BLaER1 treated with 17β-estradiol and CSF1 and Interleukin-3, amounts not matched to agents 10 nM and 100 nM (cell line): ENCODE measurements around the gene NUDT10.
"Not testable (repeated sequence)": the region's sequence is repeated elsewhere in the genome, so short reads cannot be mapped to it uniquely, and the experiment has no call there.

Source experiments
- H3K27ac ChIP-seq, 11 experiments: shearing (Covaris generic); formaldehyde crosslinking; 2 replicates each; pipeline ENCODE4 v1.8.1; 2022
- H3K27me3 ChIP-seq, 11 experiments: shearing (Covaris generic); formaldehyde crosslinking; 2 replicates each; pipeline ENCODE4 v1.8.1; 2022
- H3K36me3 ChIP-seq, 11 experiments: shearing (Covaris generic); formaldehyde crosslinking; 2 replicates each; pipeline ENCODE4 v1.8.1; 2022
- H3K4me1 ChIP-seq, 10 experiments: shearing (Covaris generic); formaldehyde crosslinking; 2 replicates each; pipeline ENCODE4 v1.8.1; 2022
- H3K4me2 ChIP-seq, 11 experiments: shearing (Covaris generic); formaldehyde crosslinking; 2 replicates each; pipeline ENCODE4 v1.8.1; 2022
- H3K4me3 ChIP-seq, 10 experiments: shearing (Covaris generic); formaldehyde crosslinking; 2 replicates each; pipeline ENCODE4 v1.8.1; 2022
- H3K9ac ChIP-seq, 11 experiments: shearing (Covaris generic); formaldehyde crosslinking; 2 replicates each; pipeline ENCODE4 v1.8.1; 2022
- H3K9me3 ChIP-seq, 11 experiments: shearing (Covaris generic); formaldehyde crosslinking; replicated peaks in 1 of 11; 2 replicates each; pipeline ENCODE4 v1.8.1; 2022
- H4K20me1 ChIP-seq, 11 experiments: shearing (Covaris generic); formaldehyde crosslinking; 2 replicates each; pipeline ENCODE4 v1.8.1; 2022
- Cebpa-rat ChIP-seq, 11 experiments: shearing (Covaris generic); IDR thresholded peaks; 2 replicates each; pipeline ENCODE4 v1.8.1; 2022

Gene NUDT10

DNA sequence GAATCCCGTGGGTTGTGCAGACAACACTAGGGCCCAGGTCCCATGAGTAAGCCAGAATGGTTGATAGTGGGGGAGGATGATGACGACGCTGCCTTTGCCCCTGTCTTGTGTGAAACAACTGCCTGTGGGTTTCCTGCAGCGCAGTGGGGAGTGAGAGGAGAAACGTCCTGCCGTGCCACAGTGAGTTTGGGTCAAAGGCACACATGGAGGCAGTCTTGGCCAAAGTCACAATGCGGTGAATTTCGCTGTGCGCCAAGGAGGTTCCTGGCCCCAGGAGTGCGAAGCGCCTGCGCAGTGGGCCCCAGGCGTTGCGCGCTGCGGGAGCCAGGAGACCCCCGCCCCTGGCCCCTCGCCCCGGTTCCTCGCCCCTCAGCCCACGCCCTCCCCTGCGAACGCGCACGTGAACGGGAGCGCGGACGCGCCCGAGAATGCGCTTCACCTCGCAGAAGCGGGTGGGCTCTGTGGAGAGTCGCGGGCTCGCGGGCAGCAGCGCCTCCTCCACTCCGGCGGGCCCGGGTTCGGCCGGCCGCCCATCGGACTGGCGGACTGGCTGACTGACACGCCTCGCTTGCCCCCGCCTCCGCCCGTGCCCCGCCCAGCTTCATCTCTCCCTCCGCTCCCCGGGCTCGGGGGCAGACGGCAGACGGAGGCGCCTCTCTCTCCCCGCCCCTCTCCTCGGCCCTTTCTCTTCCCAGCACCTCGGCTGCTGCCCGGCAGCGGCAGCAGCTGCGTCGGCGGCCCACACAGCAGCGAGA is at the start of gene NUDT10:
NUDT10 (plus strand) TSS at position 635 of the 755 bp plus-strand sequence. CDS start 144 bp downstream, outside the sequence.
- no peak within 1 kb of the TSS for H3K9ac ChIP-seq
- no peaks in the 10 kb centered on the region for H3K4me1 ChIP-seq
- TF ChIP-seq Cebpa-rat (IDR thresholded peaks at IDR 0.05), result no peak
- no peaks in the 10 kb centered on the region; a peak in 1 of 22 replicates for H4K20me1 ChIP-seq
- no peaks in the 10 kb centered on the region for H3K36me3 ChIP-seq
- H3K9me3 ChIP-seq, result peaks cover 0 to 15% (median 9%) of the 10 kb centered on the region in 11 experiments; a peak in 14 of 22 replicates
- H3K4me2 ChIP-seq, result no peak within 1 kb of the TSS
- peaks cover 66 to 89% (median 76%) of the 10 kb centered on the region in 11 experiments for H3K27me3 ChIP-seq
- H3K27ac ChIP-seq, result no peak within 1 kb of the TSS
- no peak within 1 kb of the TSS for H3K4me3 ChIP-seq

DNA sequence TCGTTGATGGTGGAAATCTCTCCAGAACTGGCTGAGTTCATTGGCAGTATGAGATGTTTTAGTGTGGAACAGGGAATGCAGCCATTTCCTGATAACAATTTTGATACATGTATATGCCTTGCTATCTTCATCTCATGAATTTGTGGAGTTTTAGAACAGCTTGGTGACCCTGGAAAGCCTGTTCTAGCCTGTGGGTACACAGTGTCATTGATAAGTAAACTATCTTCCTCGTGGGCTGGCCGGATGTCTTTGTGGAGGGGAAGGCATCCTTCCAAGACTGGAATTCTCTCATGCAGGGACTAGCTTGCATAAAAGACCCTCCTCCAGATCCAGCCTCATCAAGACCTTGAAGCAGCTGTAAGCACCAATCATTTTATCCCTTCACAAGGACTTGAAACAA is 40.2 kb upstream of the NUDT10 start:
- Histone ChIP-seq H3K27me3 (peaks cover 42 to 67% (median 60%) of the 10 kb centered on the region in 11 experiments; a peak in 21 of 22 replicates), H3K9ac (no peak overlapping the region), H4K20me1 (no peaks in the 10 kb centered on the region; a peak in 1 of 22 replicates), H3K4me1 (no peaks in the 10 kb centered on the region), H3K4me3 (no peak overlapping the region), H3K4me2 (no peak overlapping the region), H3K9me3 (peaks cover 0 to 6% (median 0%) of the 10 kb centered on the region in 11 experiments; a peak in 2 of 22 replicates), H3K36me3 (no peaks in the 10 kb centered on the region), H3K27ac (no peak overlapping the region)
- no peak for TF ChIP-seq Cebpa-rat (IDR thresholded peaks at IDR 0.05)

DNA sequence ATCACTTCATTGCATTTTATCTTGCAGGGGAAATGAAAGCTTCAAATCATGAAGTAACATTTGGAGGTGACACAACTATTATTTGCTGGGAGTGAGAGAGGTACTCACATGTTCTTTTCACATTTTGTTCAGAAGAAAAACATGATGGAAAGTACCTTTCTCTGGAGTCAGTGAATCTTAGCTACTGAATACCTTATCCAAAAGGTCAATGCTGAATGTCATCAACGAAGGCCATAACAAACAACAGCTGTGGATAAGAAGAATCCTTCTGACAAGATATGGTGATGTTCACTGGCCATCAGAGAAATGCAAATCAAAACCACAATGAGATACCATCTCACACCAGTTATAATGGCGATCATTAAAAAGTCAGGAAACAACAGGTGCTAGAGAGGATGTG is 36.5 kb upstream of the NUDT10 start:
- Histone ChIP-seq H3K36me3 (no peaks in the 10 kb centered on the region), H3K9ac (no peak overlapping the region), H3K27ac (no peak overlapping the region), H3K4me2 (no peak overlapping the region), H3K4me1 (no peaks in the 10 kb centered on the region), H3K4me3 (no peak overlapping the region), H4K20me1 (no peaks in the 10 kb centered on the region; a peak in 2 of 22 replicates), H3K27me3 (peaks cover 66 to 88% (median 79%) of the 10 kb centered on the region in 11 experiments; a peak in 21 of 22 replicates), H3K9me3 (0 out of 22 replicates have a peak, but pooled peaks cover 0 to 4% (median 0%) of the 10 kb centered on the region in 11 experiments)
- TF ChIP-seq Cebpa-rat (IDR thresholded peaks at IDR 0.05), result no peak

DNA sequence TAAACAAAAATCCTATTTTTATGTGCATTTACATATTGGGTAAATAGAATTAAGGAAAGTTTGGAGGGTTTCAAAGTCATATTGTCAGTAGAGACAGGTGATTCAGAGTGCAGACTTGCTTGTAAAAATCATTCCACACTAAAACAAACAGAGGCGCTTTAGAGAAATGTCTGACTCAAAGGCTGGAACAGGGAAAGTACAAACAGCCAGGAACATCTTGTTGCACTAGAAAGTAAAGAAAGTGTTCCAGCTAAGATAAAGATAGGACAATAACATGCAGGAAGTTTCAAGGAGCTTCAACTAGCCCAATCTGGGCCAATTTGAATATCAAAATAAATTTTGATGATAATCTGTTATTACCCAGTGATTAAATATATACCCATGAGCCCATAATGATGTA is 16.4 kb upstream of the NUDT10 start:
- Histone ChIP-seq H3K27ac (no peak overlapping the region), H3K4me3 (no peak overlapping the region), H3K4me2 (no peak overlapping the region), H3K36me3 (no peaks in the 10 kb centered on the region), H3K9ac (no peak overlapping the region), H4K20me1 (no peaks in the 10 kb centered on the region; a peak in 1 of 22 replicates), H3K27me3 (peaks cover 57 to 79% (median 74%) of the 10 kb centered on the region in 11 experiments), H3K9me3 (0 out of 22 replicates have a peak, but pooled peaks cover 0 to 6% (median 0%) of the 10 kb centered on the region in 11 experiments), H3K4me1 (no peaks in the 10 kb centered on the region)
- TF ChIP-seq Cebpa-rat (IDR thresholded peaks at IDR 0.05), result no peak

DNA sequence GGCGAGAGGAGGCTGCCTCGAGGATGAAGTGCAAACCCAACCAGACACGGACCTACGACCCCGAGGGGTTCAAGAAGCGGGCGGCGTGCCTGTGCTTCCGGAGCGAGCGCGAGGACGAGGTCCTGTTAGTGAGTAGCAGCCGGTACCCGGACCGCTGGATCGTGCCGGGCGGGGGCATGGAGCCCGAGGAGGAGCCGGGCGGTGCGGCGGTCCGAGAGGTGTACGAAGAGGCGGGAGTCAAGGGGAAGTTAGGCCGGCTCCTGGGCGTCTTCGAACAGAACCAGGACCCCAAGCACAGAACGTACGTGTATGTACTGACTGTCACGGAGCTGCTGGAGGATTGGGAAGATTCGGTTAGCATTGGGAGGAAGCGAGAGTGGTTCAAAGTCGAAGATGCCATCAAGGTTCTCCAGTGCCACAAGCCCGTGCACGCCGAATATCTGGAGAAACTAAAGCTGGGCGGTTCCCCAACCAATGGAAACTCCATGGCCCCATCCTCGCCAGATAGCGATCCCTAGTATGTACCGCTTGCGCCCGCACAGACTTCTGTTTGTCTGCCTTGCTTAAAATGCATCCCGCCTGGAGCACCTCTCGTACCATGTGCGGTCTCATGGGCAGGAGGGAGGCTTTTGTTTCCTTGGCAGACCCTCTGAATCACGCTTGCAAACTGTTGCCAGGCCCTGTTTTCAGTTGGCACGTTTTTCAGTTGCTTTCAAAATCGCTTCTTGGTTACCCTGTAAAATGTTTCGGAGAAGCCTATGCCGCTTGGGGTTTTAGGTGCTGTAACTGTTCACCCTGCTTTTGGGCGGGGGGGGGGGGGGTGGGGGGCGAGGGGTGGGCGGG is 542 bp downstream of the NUDT10 start:
- not testable (repeated sequence) for H4K20me1 ChIP-seq, H3K9ac ChIP-seq, H3K4me2 ChIP-seq, H3K27ac ChIP-seq, H3K4me1 ChIP-seq, H3K4me3 ChIP-seq, H3K36me3 ChIP-seq
- H3K9me3 ChIP-seq, result peaks cover 0 to 15% (median 9%) of the 10 kb centered on the region in 11 experiments; a peak in 14 of 22 replicates
- peaks cover 66 to 89% (median 76%) of the 10 kb centered on the region in 11 experiments for H3K27me3 ChIP-seq

DNA sequence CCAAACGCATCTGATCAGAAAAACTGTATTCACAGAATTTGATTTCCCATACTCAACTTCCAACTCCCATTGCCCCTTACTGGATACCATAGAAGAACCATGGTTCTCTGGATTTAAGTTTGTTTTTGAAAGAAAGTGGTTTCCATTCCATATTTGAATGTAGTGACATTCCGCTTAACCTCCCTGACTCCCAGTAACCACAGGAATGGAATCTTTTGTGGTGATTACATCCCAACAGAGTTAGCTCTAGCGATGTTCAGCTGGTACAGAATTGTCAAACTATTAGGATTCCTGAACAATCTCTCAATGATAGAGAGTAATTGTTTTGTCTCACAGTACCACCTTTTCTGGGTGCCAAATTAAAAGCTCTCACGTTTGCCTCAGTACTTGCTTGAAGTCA is 1.7 kb downstream of the NUDT10 start:
- Histone ChIP-seq H3K27me3 (peaks cover 64 to 89% (median 76%) of the 10 kb centered on the region in 11 experiments), H3K27ac (no peak overlapping the region), H3K4me1 (no peaks in the 10 kb centered on the region), H3K9me3 (peaks cover 0 to 15% (median 9%) of the 10 kb centered on the region in 11 experiments; a peak in 14 of 22 replicates), H3K9ac (no peak overlapping the region), H3K4me2 (no peak overlapping the region), H4K20me1 (no peaks in the 10 kb centered on the region), H3K4me3 (no peak overlapping the region), H3K36me3 (no peaks in the 10 kb centered on the region)
- no peak for TF ChIP-seq Cebpa-rat (IDR thresholded peaks at IDR 0.05)

DNA sequence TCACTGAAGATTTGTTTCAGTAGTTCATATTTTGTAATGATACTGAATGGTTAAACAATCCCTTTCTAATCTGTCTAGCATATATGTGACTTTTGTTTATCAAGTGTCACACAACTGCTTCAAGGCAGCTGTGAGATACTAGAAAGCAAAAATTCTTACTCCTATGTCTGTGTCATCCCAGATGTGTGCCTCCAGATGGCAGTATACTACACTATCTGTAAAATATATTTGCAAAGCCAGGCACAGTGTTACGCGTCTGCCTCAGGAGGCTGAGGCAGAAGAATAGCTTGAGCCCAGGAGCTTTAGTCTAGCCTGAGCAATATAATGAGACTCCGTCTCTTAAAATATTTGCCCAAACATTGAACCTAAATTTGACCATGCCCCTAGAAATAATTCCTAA is 4.0 kb downstream of the NUDT10 start:
- H3K9me3 ChIP-seq, result peaks cover 0 to 14% (median 9%) of the 10 kb centered on the region in 11 experiments; a peak in 14 of 22 replicates
- H3K4me1 ChIP-seq, result no peaks in the 10 kb centered on the region
- no peak overlapping the region for H3K4me3 ChIP-seq
- H3K27me3 ChIP-seq, result peaks cover 70 to 89% (median 76%) of the 10 kb centered on the region in 11 experiments
- H4K20me1 ChIP-seq, result no peaks in the 10 kb centered on the region
- no peak overlapping the region for H3K4me2 ChIP-seq
- H3K9ac ChIP-seq, result no peak overlapping the region
- no peak overlapping the region for H3K27ac ChIP-seq
- TF ChIP-seq Cebpa-rat (IDR thresholded peaks at IDR 0.05), result no peak
- H3K36me3 ChIP-seq, result no peaks in the 10 kb centered on the region

DNA sequence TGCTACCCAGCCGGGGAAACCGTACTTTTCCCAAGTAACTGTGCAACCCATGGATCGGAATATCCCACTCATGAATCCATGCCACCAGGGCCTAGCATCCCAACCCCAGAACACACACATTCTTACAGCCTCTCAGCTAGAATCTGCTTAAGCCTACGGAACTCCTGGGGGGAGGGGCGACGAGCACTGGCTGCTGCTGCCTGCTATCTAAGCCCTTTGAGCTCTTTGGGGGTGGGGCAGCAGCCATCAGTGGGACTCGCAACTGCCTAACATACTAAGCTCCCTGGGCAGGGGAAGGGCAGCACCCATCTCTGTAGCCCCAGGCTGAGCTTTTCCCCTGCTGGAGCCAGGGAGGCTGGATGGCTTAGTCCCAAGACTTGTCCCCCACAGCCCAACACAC is 28.6 kb downstream of the NUDT10 start:
- H3K27me3 ChIP-seq, result peaks cover 31 to 79% (median 76%) of the 10 kb centered on the region in 11 experiments
- no peaks in the 10 kb centered on the region for H4K20me1 ChIP-seq
- no peak overlapping the region for H3K4me3 ChIP-seq
- no peak overlapping the region for H3K9ac ChIP-seq
- TF ChIP-seq Cebpa-rat (IDR thresholded peaks at IDR 0.05), result no peak
- H3K27ac ChIP-seq, result no peak overlapping the region
- no peaks in the 10 kb centered on the region for H3K36me3 ChIP-seq
- H3K9me3 ChIP-seq, result peaks cover 0 to 50% (median 28%) of the 10 kb centered on the region in 11 experiments; a peak in 17 of 22 replicates
- no peak overlapping the region for H3K4me2 ChIP-seq
- H3K4me1 ChIP-seq, result no peaks in the 10 kb centered on the region

DNA sequence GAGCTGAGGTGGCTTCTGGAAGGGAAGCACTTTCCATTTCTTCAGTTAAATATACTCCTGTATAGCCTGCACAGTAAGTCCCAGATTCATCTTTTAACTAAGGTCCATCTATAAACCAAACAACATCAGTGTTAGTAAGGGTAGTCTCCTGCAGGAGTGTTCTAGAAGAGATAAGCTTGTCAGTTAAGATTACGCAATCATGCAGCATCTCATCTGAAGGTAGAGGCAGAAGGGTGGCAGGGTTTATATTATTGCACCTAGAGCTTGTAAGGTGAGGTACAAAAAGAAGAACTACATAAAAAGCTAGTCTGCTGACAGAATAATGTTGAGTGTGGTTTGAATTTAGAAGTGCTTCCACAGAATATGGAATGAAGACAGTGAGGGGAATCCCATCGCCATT is 44.0 kb downstream of the NUDT10 start:
- H3K4me2 ChIP-seq, result no peak overlapping the region
- TF ChIP-seq Cebpa-rat (IDR thresholded peaks at IDR 0.05), result peak in 8 of 11 experiments; percentile 48 to 93 (median 80); a peak in 15 of 22 replicates
- no peak overlapping the region for H3K9ac ChIP-seq
- H3K9me3 ChIP-seq, result no peaks in the 10 kb centered on the region; a peak in 1 of 22 replicates
- H3K27ac ChIP-seq, result no peak overlapping the region
- peaks cover 79 to 100% (median 96%) of the 10 kb centered on the region in 11 experiments for H3K27me3 ChIP-seq
- no peaks in the 10 kb centered on the region for H4K20me1 ChIP-seq
- no peaks in the 10 kb centered on the region for H3K36me3 ChIP-seq
- no peak overlapping the region for H3K4me3 ChIP-seq
- H3K4me1 ChIP-seq, result no peaks in the 10 kb centered on the region
